Dedifferentiated amniotic fluid mesenchymal stem cell (primary cell): Measurements from ENCODE around the gene WNT11.

ENCODE experiments used
- DNase-seq: peaks from one replicate; pipeline ENCODE4 v3.0.0-alpha.2; 2016; ENCODE audit errors: extremely low spot score

Gene WNT11

DNA sequence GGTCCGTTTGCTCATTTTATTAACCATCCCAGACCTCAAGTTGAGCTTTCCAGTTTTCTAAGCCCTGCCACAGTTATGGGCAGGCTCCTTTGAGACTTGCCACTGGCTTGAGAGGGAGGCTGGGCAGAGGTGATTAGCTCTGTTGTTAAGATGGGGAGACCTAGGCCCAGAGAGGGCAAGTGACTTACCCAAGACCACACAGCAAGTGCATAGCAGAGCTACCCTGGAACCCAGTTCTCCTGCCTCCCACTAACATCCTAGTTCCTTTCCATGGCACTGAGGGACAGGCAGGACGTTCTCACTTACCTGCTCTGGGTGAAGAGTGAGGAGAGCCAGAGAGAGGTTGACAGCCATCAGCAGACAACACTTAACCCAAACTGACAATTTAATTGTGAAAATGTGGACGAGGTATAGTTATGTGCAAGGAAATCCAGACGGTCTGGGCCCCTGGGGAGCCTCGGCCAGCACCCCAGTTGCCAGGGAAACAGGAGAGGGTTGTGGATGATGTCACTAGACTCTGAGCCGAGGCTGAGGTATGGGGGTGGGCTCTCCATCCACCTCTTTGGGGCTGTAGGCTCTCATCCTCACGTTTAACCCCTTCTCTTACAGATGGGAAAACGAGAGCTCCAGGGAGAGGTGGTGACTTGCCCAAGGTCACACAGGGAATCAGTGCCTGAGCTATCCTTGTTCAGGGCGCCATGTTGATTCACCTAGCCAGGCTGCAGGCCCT is 12.3 kb upstream of the WNT11 start:
- no peak for DNase-seq

DNA sequence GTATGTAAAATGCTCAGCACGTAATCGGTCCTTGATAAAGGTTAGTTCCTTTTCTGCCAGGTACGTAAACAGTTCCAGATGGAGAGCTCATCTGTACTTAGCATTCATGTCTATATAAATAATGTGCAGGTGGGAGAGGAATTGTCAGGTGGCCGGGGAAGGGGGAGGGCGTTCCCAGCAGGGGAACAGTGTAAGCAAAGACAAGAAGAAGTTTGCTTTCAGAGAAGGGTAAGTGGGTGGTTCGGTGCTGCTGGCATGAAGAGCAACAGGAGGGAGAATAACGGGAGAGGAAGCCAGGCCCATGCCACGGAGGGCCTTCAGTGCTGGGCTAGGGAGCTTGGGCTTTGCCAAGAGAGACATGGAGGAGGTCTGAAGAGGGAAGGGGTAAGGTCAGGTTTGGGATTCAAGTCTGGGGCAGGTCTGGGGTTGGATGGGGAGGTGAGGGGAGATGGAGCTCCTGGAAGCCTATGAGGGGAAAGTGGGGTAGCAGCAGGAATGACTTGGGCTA is 11.4 kb upstream of the WNT11 start:
- no peak for DNase-seq

- no peak for DNase-seq
Measured at GRCh38 chr11:76216536-76217325, 10.4 kb upstream of the WNT11 start.

DNA sequence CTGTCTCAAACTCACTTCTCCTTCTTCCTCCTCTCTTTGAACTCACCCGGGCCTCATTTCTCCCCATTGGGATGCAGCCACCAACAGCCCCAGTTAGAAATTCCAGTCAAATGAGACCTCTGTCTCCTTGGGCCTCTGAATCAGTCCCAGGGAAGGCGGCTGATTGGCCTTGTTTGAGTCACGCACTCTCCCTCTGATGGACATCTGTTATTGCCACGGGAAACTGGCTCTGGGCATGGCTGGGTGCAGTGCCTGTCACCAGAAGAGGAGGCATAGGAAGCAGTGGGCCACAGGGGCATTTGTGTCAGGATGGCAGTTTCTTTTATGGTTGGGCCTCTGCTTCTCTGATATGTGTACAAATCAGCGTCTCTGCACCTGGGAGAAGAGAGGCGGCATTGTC is 9.6 kb upstream of the WNT11 start:
- DNase-seq, result no peak

GRCh38 chr11:76214968-76215548 is 8.8 kb upstream of the WNT11 start:
- DNase-seq, result no peak

GRCh38 chr11:76214186-76214585 is 7.9 kb upstream of the WNT11 start:
- no peak for DNase-seq

- no peak for DNase-seq
Measured at GRCh38 chr11:76212086-76213035, 6.1 kb upstream of the WNT11 start.

DNA sequence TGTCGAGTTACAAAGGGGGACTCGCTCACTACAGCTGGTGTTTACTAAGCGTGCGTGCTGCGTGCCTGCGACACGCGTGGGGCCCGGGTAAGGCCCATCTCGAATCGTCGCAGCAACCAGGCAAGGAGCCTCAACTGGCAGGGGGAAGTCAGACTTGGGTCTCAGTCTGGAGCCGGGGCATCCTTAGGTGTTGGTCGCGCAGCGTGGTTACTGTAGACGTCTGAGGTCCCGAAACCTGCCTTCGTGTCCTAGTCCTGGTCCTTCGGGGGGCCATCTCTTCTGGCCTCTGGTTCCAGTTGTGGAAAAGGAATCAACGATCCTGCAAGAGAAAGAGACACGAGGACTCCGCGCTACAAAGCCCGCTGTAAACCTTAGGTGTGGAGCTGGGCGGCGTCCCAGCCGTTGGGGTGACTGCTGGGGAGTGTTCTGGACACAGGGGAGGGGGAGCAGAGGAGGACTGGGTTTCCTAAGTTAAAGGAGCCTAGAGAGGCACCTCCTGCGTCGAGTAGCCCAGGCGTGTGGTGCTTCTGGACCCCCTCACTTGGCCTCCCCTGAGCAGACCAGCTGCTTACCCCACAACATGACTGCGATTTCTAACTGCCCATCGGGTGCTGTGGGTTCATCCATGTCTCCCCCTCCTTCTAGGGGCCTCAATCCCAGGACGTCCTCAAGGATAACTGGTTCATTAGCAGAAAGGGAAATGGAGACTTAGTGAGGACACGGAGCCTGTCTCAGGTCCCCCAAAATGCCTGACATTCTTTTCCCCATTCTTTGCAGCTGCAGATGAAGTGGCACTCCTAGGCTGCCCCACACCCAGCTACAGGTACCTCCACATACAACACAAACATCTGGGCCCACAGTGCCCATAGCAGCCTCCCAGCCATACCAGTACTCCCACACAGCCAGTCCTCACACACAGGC is 4.9 kb upstream of the WNT11 start:
- DNase-seq, result no peak

DNA sequence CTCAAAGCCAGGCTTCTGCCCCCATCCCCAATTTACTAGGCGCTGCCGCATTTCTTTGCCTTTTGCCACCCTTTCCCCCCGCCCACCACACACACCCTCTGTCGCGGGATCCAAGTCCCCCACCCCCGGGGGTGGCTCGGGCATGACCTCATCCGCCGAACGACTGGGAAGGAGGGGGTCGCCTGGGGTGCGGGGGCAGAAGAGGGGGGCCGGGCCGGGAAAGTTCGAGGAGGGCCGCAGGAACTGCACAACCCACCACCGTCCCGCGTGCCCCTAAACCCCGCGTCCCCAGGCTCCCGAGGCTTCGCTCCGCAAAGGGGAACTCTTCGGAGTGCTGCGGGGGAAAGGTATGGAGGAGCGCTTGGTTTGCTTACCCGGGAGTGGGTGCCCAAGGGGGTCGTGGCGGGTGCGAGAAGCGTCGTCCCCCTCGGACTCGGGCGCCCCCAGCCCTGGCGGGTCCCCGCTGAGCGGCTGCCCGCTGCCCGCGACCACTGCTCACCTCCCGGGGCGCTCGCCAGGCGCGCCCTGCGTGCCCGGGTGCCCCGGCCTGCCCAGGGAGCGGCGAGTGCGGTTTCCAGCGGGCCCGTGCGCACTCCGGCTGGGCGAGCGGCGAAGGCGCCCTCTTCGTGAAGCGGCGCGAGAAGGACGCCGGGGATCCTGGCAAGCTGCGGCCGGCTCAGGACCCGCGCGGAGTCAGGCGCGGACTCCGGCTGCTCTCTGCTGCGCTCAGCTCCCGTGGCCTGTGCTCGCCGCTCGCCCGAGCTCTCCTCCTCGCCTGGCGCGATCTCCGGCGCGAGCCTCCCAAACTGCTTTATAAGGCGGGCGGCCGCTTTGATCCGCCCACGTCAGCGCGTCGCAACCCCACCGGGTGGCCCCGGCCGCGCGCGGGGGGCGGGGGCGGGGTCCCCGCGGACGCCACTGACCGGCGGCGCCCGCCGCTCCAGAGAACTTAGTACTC is 4.0 kb upstream of the WNT11 start:
- DNase-seq, result peak; percentile 31

- no peak for DNase-seq
Measured at GRCh38 chr11:76209375-76209972, 3.2 kb upstream of the WNT11 start.

DNA sequence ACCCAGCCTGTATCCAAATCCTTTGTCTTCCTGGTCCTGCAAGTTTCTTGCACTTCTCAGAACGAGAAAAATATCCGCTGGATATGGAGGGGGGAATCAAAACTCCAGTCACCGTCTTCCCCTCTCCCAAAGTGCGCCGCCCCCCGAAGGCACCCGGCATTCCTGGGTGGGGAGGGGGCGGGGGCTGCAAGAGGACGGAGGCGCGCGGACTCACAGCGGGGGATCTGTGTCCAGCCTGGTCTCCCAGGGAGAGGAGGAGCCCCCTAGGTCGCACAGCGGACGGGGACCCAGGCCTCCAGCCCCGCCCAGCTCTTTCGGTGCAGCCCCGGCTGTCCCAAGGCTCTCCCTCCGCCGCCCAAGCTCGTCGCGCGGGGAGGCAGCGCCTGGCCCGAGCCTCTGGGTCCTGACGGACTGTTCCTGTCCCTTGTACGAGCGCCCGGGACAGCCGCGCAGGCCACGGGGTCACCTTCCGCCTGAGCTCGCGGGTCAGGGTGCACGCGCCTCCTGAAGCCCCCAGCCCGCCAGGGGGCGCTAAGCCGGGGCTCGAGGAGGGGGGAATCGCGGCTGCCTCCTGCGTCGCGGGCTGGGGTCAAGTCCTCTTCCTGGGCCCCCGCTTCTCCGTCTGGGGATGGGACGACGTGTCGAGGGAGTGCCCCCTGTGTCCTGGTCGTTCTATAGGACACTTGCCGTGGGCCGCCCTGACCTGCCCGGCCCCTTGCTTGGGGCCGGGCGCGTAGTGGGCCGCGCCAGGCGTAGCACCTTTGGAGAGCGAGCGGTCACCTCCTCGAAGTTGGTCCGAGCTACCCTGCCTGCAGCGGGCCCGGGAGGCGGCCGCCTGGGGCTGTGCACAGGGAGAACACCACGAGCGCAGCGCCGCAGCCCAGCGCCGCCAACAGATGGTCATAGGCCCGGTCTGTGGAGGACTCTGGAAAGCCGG is 2.4 kb upstream of the WNT11 start:
- no peak for DNase-seq

DNA sequence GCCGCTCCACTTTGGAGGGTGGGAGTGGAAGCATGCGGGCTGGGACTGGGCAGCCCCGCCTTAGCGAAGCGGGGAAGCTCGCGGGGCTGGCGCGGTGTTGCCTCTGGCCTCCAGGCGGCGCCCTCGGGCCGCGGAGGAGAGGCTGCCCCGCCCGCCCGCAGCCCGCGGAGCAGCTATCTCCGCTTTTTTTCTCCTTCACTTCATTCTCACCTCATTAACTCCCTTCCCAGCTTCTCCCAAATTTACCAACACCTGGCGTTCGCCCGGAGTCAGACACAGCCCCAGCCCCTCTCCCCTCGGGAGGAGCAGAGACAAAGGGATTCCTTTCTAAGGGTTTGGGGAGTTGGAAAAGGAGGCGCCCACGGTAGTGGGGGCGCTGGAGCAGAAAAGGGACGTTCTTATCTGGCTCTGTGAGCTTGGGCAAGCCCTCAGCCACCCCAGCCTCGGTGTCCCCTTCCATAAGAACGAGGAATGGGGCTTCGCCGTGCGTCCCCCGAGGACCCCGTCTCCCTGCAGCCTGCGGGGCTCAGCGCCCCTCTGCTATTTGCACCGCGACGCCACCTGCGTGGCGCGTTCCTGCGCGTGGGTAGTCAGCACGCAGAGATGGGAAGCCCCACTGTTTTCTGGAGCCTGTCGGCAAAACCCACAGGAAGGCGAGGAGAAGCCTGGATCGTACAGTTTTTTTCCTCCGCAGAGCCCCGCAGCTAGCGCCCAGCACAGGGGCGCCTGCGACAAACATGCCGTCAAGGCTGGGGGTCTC is 1.5 kb upstream of the WNT11 start:
- DNase-seq, result peak; percentile 53

DNA sequence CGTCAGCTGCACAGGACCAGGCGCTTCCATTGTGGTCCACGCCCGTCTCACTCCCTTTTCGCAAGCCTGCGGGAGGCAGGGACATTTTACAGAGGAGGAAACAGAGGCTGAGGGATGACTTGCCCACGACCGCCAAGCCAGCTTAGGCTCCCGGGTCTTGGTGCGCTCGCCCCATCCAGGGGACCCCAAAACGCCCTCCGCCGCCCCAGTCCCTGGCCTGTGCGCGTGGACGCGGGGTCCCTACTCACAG is 300 bp downstream of the WNT11 start:
- DNase-seq, result no peak

- DNase-seq, result no peak
Measured at GRCh38 chr11:76205252-76206076, 838 bp downstream of the WNT11 start.

GRCh38 chr11:76203937-76204336 is 2.4 kb downstream of the WNT11 start:
- DNase-seq, result no peak

GRCh38 chr11:76203131-76203925 is 3.0 kb downstream of the WNT11 start:
- DNase-seq, result no peak
